Naive B cell (primary cell): Measurements from ENCODE around the gene CLBA1. TPM values are rescaled to one million over a fixed set of nuclear protein-coding genes. Genes with fewer than 3 reads are reported as not detected.

Experiments
- ATAC-seq, 2 donors: fragments of 150-1000 bp; cut with Tn5 transposase; 2 replicates each; pipeline ENCODE4 v1.10.0; 2021; ENCODE audit warnings: low read depth in 2 of 2, mild to moderate bottlenecking in 2 of 2, moderate library complexity in 2 of 2
- DNase-seq: peaks from one replicate; pipeline ENCODE4 v3.0.0; 2022
- H3K27ac Mint-ChIP-seq, 6 donors: one replicate each; pipeline ENCODE4 v1.8.0; 2020 to 2022; ENCODE audit warnings: mild to moderate bottlenecking in 6 of 6, mixed read lengths in 6 of 6, moderate library complexity in 5 of 6, inconsistent platforms in 2 of 6
- H3K27me3 Mint-ChIP-seq, 3 donors: one replicate each; pipeline ENCODE4 v1.8.0; 2021 to 2022; ENCODE audit warnings: mixed read lengths in 3 of 3, mild to moderate bottlenecking in 1 of 3
- H3K36me3 Mint-ChIP-seq, 2 donors: one replicate each; pipeline ENCODE4 v1.8.0; 2020 to 2022; ENCODE audit warnings: mixed read lengths in 2 of 2, inconsistent platforms in 1 of 2, mild to moderate bottlenecking in 1 of 2
- H3K4me1 Mint-ChIP-seq, 3 donors: one replicate each; pipeline ENCODE4 v1.8.0; 2020 to 2022; ENCODE audit warnings: mixed read lengths in 3 of 3, inconsistent platforms in 1 of 3, mild to moderate bottlenecking in 1 of 3, moderate library complexity in 1 of 3
- H3K4me3 Mint-ChIP-seq, 8 donors: one replicate each; pipeline ENCODE4 v1.8.0; 2020 to 2022; ENCODE audit warnings: mild to moderate bottlenecking in 8 of 8, mixed read lengths in 8 of 8, moderate library complexity in 8 of 8, inconsistent platforms in 2 of 8
- H3K9me3 Mint-ChIP-seq, 7 donors: one replicate each; pipeline ENCODE4 v1.8.0; 2020 to 2022; ENCODE audit warnings: mixed read lengths in 7 of 7, mild to moderate bottlenecking in 5 of 7, inconsistent platforms in 2 of 7, moderate library complexity in 1 of 7
- polyA plus RNA-seq, 6 donors: library from polyadenylated mRNA; unstranded; fragments of 300-500 nt; fragmentation: Illumina TruSeq; gene quantifications; one replicate each; pipeline ENCODE4 v1.2.3, GENCODE V29; 2021; ENCODE audit warnings: low read depth in 6 of 6

Gene CLBA1
- polyA plus RNA-seq = 1 to 10 TPM in 1 of 6 donors, under 1 TPM in 4, not detected in 1; 0.59 to 1.1 (median 0.85) TPM

- Mint-ChIP-seq H3K27me3 (peaks cover 0 to 8% (median 4%) of the 10 kb centered on the region in 3 donors), H3K36me3 (no peaks in the 10 kb centered on the region), H3K4me1 (peaks cover 4 to 21% (median 7%) of the 10 kb centered on the region in 3 donors), H3K9me3 (peaks cover 0 to 2% (median 0%) of the 10 kb centered on the region in 7 donors), H3K4me3 (peak within 1 kb of the TSS; percentile 70 to 88 (median 81)), H3K27ac (peak within 1 kb of the TSS; percentile 83 to 94 (median 86))
- ATAC-seq = peak; percentile 96 to 97
- peak; percentile 90 for DNase-seq
Observed at GRCh38 chr14:104985675-104986486, at the start of gene CLBA1. Gene CLBA1 (plus strand): TSS chr14:104985788. CDS start chr14:104986432, 644 bp downstream.

DNA sequence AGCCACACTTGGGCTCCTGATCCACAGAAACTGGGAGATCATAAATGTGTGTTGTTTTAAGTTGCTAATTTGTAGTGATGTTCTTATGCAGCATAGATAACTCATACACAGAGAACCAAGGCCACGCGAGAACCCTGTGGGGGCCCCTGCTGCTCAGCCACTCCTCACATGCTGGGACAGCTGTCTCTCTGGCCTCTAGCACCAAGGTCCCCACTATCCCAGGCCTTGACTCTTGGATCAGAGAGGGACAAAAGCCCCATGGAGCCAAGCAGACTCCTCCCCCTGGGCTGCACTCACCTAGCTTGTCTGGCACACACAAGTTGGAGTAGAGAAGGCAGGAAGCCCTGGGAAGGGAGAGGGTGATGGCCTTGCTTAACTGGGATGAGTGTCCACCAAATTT lies 49.6 kb upstream of the CLBA1 start:
- no peaks in the 10 kb centered on the region for H3K9me3 Mint-ChIP-seq
- peaks cover 11 to 21% (median 13%) of the 10 kb centered on the region in 3 donors for H3K4me1 Mint-ChIP-seq
- peaks cover 0 to 8% (median 0%) of the 10 kb centered on the region in 3 donors for H3K27me3 Mint-ChIP-seq
- H3K27ac Mint-ChIP-seq = no peak overlapping the region
- DNase-seq (no peak), ATAC-seq (no peak)
- no peaks in the 10 kb centered on the region for H3K36me3 Mint-ChIP-seq
- peak overlapping the region in 1 of 8 donors; percentile 43 for H3K4me3 Mint-ChIP-seq

- H3K36me3 Mint-ChIP-seq = no peaks in the 10 kb centered on the region
- no peak for DNase-seq
Observed at GRCh38 chr14:104936361-104937155, 49.0 kb upstream of the CLBA1 start.

GRCh38 chr14:104937161-104937560 lies 48.4 kb upstream of the CLBA1 start:
- Mint-ChIP-seq H3K4me1 (peaks cover 11 to 21% (median 13%) of the 10 kb centered on the region in 3 donors), H3K27ac (peak overlapping the region in 1 of 6 donors; percentile 49), H3K36me3 (no peaks in the 10 kb centered on the region), H3K27me3 (peaks cover 0 to 8% (median 0%) of the 10 kb centered on the region in 3 donors), H3K4me3 (peak overlapping the region in 1 of 8 donors; percentile 26), H3K9me3 (no peaks in the 10 kb centered on the region)
- no peak for DNase-seq
- no peak for ATAC-seq

More at GRCh38 chr14:104936361-104937155, 49.0 kb upstream of the CLBA1 start:
- Mint-ChIP-seq H3K9me3 (no peaks in the 10 kb centered on the region), H3K4me3 (peak overlapping the region in 2 of 8 donors; percentile 26 to 44), H3K27me3 (peaks cover 0 to 8% (median 0%) of the 10 kb centered on the region in 3 donors), H3K27ac (peak overlapping the region in 1 of 6 donors; percentile 49), H3K4me1 (peaks cover 11 to 21% (median 13%) of the 10 kb centered on the region in 3 donors)
- ATAC-seq = no peak

DNA sequence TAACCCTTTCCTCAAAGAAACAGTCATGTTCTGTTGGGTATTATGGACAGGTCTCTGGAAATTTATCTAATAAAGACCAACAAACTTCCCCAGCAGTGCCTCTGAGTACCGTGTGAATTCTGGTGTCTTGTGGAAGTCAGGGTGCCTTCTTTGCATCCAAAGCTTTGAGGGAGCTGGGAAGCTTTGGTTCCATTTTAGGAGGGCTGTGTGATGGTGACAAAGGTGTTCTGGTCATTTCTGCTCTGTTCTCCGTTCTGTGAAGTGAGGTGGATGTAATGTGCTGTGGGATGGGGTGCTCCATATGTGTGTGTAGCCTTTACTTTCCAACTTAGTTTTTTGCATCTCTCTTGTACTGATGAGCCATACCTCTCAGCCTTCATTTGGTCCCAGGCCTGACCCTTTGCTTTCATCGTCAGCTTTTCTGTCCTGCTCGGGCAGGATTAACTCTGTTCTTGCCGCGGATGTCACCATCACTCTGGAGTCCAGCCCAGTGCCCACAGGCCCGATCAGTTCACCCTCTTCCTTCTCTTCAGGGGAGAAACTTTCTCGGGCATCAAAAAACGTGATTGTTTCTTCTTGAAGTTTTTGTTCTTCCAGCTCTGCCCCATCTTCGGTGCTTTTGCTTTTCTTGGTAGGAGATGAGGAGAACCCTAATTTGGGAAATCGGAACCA lies 47.8 kb upstream of the CLBA1 start:
- Mint-ChIP-seq H3K36me3 (no peaks in the 10 kb centered on the region), H3K9me3 (no peaks in the 10 kb centered on the region), H3K4me3 (no peak overlapping the region), H3K27ac (peak overlapping the region in 3 of 6 donors; percentile 37 to 80 (median 52)), H3K4me1 (peaks cover 11 to 20% (median 13%) of the 10 kb centered on the region in 3 donors), H3K27me3 (peaks cover 0 to 8% (median 0%) of the 10 kb centered on the region in 3 donors)
- ATAC-seq (no peak), DNase-seq (no peak)

GRCh38 chr14:104938436-104938835 lies 47.2 kb upstream of the CLBA1 start:
- no peaks in the 10 kb centered on the region for H3K9me3 Mint-ChIP-seq
- no peak for ATAC-seq
- H3K27me3 Mint-ChIP-seq = peaks cover 0 to 8% (median 0%) of the 10 kb centered on the region in 3 donors
- peak overlapping the region in 1 of 6 donors; percentile 52 for H3K27ac Mint-ChIP-seq
- H3K36me3 Mint-ChIP-seq = no peaks in the 10 kb centered on the region
- no peak for DNase-seq
- no peak overlapping the region for H3K4me3 Mint-ChIP-seq
- H3K4me1 Mint-ChIP-seq = peaks cover 9 to 15% (median 11%) of the 10 kb centered on the region in 3 donors

- Mint-ChIP-seq H3K27me3 (peaks cover 0 to 8% (median 0%) of the 10 kb centered on the region in 3 donors), H3K36me3 (no peaks in the 10 kb centered on the region), H3K4me3 (no peak overlapping the region), H3K9me3 (no peaks in the 10 kb centered on the region), H3K4me1 (peaks cover 9 to 15% (median 11%) of the 10 kb centered on the region in 3 donors), H3K27ac (no peak overlapping the region)
- DNase-seq (no peak), ATAC-seq (no peak)
Observed at GRCh38 chr14:104938960-104939359, 46.6 kb upstream of the CLBA1 start.

DNA sequence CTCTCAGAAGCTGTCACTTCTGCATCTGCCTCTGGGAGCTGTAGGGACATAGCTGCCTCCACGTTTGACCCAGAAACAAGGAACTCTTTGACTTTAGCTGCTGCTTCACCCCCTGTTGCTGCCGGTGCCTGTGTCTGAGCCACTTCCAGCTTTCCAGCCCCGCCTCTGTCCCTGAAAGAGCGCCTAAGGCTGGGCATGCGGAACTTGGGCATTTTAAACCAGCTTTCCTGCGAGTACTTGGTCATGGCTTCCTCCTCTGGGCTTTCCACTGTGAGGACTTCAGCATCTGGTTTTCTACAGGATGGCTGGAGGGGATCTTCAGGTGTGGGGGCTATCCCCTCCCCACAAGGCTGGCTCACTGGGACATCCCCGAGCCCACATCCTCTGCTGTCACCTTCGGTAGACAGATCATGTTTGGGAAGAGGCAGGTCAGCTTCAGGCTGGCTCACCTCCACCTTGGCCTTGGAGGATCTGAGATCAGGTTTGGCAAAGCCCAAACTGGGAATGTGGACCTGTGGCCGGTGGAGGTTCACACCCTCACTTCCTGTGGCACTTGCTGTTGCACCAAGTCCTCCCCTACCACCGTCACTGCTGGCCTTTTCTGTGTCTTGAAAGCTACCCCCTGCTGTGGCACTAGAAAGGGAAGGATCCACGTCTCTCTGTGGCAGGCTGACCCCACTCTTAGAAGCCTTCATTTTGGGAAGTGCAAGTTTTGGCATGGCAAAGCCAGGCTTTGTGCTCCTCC lies 45.8 kb upstream of the CLBA1 start:
- Mint-ChIP-seq H3K4me1 (peaks cover 2 to 9% (median 3%) of the 10 kb centered on the region in 3 donors), H3K27me3 (peaks cover 0 to 3% (median 0%) of the 10 kb centered on the region in 3 donors), H3K36me3 (no peaks in the 10 kb centered on the region), H3K9me3 (no peaks in the 10 kb centered on the region), H3K27ac (peak overlapping the region in 1 of 6 donors; percentile 13), H3K4me3 (no peak overlapping the region)
- DNase-seq = no peak
- no peak for ATAC-seq

GRCh38 chr14:104940526-104941150 lies 45.0 kb upstream of the CLBA1 start:
- Mint-ChIP-seq H3K27me3 (no peaks in the 10 kb centered on the region), H3K36me3 (no peaks in the 10 kb centered on the region), H3K4me3 (peak overlapping the region in 1 of 8 donors; percentile 9), H3K27ac (no peak overlapping the region), H3K9me3 (no peaks in the 10 kb centered on the region), H3K4me1 (peaks cover 0 to 5% (median 0%) of the 10 kb centered on the region in 3 donors)
- no peak for ATAC-seq
- no peak for DNase-seq

DNA sequence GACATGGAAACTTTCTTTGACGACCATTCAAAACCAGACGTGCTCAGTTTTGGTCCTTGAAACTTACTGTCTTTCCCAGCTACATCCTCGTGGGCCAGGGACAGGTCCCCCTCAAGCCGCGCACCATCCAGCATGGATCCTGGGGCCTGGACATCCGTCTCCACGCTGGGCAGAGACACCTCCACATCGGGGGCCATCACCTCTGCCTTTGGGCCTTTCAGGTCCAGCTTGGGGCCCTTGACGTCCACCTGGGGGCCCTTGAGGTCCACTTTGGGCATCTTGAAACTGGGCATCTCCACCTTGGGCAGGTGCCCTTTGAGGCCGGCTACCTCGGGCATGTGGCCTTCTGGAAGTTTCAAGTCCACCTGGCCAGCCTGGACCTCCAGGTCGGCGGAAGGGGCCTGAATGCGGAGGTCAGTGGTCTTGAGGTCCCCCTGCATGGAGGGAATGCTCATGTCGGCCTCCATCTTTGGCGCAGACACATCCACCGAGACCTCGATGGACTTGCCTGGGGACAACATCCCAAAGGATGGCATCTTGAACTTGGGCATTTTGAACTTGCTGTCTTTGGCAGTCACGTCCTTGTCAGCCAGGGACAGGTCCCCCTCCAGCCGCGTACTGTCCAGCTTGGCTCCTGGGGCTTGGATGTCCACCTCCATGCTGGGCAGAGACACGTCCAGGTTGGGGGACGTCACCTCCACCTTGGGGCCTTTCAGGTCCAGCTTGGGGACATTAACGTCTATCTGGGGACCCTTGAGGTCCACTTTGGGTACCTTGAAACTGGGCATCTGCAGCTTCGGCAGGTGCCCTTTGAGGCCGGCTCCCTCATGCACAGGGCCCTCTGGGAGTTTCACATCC lies 43.9 kb upstream of the CLBA1 start:
- no peak for DNase-seq
- H3K27ac Mint-ChIP-seq = no peak overlapping the region
- no peak for ATAC-seq
- no peaks in the 10 kb centered on the region for H3K36me3 Mint-ChIP-seq
- no peak overlapping the region for H3K4me3 Mint-ChIP-seq
- H3K4me1 Mint-ChIP-seq = no peaks in the 10 kb centered on the region
- H3K27me3 Mint-ChIP-seq = no peaks in the 10 kb centered on the region
- H3K9me3 Mint-ChIP-seq = no peaks in the 10 kb centered on the region

DNA sequence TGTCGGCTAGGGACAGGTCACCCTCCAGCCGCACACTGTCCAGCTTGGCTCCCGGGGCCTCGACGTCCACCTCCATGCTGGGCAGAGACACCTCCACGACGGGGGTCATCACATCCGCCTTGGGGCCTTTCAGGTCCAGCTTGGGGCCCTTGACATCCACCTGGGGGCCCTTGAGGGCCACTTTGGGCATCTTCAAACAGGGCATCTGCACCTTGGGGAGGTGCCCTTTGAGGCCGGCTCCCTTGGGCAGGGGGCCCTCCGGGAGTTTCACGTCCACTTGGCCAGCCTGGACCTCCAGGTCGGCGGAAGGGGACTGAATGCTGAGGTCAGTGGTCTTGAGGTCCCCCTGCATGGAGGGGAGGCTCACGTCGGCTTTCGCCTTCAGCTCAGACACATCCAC lies 43.0 kb upstream of the CLBA1 start:
- Mint-ChIP-seq H3K4me1 (no peaks in the 10 kb centered on the region), H3K9me3 (no peaks in the 10 kb centered on the region), H3K27me3 (no peaks in the 10 kb centered on the region), H3K36me3 (no peaks in the 10 kb centered on the region), H3K4me3 (no peak overlapping the region), H3K27ac (no peak overlapping the region)
- DNase-seq (no peak), ATAC-seq (no peak)
